ENCODE data around the gene ALDH3B1. TPM values are rescaled to one million over a fixed set of nuclear protein-coding genes. Genes with fewer than 3 reads are reported as not detected.

The ALDH3B1 gene
- total RNA-seq, 1 experiment from 2014 or later, result 19.0 TPM

DNA sequence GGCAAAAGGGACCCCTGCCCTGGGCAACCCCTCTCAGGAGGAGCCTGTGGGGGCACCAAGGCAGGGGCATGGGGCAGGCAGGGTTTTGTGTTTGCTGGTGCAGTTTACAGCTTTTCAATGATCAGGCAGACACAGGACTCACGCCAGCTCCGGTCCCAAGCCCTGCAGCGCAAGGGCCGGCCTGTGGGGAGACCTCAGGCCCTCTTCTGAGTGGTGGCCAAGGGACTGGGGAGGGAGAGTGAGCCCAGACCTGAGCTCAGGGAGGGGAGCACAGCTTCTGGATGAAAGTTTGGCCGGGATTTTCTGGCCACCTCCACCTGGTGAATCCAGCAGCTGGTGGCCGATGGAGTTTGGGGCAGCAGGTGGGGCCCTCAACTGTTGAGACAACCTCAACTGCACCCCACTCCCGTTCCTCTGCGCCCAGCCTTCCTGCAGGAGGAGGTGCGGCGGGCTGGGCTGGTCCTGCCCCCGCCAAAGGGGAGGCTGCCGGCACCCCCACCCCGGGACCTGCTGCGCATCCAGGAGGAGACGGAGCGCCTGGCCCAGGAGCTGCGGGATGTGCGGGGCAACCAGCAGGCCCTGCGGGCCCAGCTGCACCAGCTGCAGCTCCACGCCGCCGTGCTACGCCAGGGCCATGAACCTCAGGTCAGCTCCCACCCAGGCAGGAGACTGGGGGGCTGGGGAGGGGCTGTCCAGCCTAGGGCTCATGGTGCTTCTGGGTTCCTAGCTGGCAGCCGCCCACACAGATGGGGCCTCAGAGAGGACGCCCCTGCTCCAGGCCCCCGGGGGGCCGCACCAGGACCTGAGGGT is 32.3 kb downstream of the ALDH3B1 start:
- DNase-seq (ENCODE audit: low read depth), result no peak

DNA sequence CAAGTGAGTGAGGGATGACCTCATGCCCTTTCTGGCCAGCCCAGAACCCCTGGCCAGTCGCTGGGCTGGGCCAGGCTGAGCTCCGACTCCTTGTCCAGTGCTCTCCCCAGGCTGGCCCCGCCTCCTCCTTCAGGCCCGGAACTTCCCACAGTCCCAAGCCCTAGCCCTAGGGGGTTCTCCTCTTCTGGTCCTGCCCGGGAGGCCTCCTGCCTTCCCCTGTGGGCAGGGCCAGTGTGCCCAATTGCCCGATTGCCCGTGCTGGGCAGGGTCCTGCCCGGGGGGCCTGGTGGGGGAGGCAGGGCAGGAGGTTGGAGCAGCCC is 32.9 kb downstream of the ALDH3B1 start:
- no peak for DNase-seq (ENCODE audit: low read depth)

DNA sequence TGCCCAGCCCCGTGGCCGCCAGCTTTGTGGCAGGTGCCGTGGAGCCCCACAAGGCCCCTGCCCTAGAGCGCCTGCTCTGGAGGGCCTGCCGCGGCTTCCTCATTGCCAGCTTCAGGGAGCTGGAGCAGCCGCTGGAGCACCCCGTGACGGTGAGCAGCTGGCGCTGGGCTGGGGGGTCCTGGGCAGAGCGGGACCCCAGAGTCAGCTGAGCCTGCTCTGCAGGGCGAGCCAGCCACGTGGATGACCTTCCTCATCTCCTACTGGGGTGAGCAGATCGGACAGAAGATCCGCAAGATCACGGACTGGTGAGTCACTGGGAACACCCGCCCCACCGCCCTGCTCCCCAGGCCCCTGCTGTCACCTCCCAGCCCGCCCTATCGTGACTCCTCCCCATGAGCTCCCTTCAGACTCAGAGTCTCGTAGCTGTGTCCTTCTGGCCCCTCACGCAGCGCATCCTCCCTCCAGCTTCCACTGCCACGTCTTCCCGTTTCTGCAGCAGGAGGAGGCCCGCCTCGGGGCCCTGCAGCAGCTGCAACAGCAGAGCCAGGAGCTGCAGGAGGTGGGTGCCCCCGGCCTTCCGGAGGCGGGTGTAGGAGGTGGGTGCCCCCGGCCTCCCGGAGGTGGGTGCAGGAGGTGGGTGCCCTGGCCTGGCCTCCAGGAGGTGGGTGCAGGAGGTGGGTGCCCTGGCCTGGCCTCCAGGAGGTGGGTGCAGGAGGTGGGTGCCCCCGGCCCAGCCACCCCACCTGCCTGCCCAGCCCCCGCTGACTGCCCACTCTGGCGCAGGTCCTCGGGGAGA is 33.4 kb downstream of the ALDH3B1 start:
- DNase-seq (ENCODE audit: low read depth), result no peak

DNA sequence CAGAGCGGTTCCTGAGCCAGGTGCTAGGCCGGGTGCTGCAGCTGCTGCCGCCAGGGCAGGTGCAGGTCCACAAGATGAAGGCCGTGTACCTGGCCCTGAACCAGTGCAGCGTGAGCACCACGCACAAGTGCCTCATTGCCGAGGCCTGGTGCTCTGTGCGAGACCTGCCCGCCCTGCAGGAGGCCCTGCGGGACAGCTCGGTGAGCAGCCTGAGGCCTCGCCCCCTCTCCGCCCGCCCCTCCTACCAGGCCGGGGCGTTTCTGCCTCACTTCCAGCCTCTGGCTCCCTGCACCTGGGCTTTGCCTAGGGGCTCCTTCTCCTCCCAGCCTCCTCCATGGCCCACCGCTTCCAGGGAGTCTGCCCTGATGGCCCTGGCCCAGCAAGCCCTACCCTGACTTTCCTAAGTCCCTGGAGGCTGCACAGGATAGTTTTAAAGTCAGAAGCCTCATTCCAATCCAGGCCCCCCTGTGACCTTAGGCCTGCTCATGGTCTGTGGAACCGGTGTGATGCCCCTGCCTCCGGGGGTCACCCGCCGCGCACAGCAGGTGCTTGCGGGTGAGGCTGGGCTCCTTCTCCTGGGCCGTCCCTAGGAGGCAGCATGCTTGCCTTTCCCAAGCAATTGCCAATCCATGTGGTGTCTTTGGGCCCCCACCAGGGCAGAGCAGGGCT is 34.2 kb downstream of the ALDH3B1 start:
- DNase-seq (ENCODE audit: low read depth), result no peak

DNA sequence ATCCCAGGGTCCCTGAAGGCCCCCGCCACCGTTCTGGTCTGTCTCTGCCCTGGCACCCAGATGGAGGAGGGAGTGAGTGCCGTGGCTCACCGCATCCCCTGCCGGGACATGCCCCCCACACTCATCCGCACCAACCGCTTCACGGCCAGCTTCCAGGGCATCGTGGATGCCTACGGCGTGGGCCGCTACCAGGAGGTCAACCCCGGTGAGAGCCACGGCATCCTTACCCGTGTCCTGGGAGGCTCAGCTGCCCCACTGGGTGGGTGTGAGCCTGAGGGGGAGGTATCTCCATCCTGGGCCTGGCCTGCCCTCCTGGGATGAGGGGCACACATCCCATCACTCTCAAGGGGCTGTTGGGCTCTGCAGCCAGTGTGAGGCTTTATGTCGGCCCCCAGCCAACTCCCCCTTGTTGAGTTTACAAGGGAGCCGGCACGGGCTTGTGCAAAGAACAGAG is 34.8 kb downstream of the ALDH3B1 start:
- DNase-seq (ENCODE audit: low read depth), result no peak

DNA sequence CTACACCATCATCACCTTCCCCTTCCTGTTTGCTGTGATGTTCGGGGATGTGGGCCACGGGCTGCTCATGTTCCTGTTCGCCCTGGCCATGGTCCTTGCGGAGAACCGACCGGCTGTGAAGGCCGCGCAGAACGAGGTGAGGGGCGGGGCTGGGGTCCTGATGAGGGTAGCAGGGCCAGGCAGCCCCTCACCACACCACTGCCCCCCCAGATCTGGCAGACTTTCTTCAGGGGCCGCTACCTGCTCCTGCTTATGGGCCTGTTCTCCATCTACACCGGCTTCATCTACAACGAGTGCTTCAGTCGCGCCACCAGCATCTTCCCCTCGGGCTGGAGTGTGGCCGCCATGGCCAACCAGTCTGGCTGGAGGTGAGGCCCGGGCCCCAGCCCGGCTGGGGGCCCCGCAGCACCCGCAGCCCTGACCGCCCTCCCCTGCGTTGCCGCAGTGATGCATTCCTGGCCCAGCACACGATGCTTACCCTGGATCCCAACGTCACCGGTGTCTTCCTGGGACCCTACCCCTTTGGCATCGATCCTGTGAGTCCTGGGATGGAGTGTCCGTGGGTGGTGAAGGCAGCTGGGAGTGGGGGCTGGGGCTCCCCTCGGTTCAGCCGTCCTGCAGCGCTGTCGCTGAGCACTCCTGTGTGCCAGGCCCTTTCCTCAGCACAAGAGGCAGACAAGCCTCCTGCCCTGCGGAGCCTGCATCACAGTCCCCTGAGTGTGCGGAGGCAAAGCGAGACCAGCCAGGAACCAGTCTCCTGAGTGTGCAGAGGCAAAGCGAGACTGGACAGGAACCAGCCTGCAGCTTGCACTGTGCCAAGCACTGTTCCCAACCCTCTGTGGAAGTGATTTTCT is 37.5 kb downstream of the ALDH3B1 start:
- no peak for DNase-seq (ENCODE audit: low read depth)

DNA sequence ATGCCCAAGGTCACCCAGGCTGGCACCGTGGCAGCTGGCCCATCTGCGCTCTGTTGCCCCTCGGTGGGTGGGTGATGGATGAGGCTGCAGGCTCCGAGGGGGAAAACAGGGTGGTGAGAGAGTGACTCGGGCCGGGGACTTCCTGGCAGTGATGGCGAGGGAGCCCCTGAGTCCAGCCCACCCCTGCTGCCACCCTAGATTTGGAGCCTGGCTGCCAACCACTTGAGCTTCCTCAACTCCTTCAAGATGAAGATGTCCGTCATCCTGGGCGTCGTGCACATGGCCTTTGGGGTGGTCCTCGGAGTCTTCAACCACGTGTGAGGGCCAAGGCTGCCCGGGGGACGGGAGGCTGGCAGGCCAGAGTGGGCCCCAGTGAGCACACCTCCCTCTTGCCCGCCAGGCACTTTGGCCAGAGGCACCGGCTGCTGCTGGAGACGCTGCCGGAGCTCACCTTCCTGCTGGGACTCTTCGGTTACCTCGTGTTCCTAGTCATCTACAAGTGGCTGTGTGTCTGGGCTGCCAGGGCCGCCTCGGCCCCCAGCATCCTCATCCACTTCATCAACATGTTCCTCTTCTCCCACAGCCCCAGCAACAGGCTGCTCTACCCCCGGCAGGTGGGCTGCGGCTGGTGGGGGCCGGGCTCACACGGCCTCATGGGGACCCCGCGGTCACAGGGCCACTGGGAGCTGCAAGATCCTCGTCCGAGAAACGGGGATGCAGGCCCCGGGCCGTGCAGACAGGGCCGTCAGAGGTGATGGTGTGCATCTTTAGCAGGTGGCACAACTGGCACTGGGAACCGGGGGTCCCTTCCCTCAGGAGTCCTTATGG is 38.8 kb downstream of the ALDH3B1 start:
- DNase-seq (ENCODE audit: low read depth), result no peak

DNA sequence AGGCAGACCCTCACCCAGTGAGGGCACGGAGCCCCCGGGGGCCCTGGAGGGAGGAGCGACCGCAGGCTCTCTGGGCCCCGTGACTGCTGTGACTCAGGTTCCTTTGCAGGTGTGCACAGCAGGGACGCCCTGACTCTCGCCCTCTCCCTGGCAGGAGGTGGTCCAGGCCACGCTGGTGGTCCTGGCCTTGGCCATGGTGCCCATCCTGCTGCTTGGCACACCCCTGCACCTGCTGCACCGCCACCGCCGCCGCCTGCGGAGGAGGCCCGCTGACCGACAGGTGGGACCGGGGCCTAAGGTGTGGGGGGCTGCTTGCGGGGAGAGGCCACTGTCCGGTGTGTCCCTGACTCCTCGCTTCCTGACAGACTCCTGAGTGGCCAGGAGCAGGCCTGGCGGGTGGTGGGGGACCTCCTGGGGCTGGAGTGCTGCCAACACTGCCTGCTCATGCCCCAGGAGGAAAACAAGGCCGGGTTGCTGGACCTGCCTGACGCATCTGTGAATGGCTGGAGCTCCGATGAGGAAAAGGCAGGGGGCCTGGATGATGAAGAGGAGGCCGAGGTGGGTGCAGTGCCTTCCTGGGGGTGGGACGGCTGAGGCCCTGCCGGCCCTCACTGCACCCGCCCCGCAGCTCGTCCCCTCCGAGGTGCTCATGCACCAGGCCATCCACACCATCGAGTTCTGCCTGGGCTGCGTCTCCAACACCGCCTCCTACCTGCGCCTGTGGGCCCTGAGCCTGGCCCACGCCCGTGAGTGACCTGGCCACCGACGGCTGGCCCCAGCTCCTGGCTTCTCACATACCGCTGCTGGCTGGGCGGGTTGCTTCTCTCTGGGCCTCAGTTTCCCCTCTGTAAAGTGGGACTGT is 39.6 kb downstream of the ALDH3B1 start:
- DNase-seq (ENCODE audit: low read depth), result no peak

DNA sequence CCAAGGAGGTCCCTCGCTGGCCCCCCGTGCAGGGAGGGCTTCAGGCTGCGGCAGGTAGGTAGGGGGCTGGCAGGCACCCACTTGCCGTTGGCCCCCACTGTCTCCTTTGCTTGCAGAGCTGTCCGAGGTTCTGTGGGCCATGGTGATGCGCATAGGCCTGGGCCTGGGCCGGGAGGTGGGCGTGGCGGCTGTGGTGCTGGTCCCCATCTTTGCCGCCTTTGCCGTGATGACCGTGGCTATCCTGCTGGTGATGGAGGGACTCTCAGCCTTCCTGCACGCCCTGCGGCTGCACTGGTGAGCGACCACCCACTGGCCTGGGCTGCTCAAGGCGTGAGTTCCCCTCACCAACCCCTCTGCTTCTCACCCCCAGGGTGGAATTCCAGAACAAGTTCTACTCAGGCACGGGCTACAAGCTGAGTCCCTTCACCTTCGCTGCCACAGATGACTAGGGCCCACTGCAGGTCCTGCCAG is 40.3 kb downstream of the ALDH3B1 start:
- no peak for DNase-seq (ENCODE audit: low read depth)

DNA sequence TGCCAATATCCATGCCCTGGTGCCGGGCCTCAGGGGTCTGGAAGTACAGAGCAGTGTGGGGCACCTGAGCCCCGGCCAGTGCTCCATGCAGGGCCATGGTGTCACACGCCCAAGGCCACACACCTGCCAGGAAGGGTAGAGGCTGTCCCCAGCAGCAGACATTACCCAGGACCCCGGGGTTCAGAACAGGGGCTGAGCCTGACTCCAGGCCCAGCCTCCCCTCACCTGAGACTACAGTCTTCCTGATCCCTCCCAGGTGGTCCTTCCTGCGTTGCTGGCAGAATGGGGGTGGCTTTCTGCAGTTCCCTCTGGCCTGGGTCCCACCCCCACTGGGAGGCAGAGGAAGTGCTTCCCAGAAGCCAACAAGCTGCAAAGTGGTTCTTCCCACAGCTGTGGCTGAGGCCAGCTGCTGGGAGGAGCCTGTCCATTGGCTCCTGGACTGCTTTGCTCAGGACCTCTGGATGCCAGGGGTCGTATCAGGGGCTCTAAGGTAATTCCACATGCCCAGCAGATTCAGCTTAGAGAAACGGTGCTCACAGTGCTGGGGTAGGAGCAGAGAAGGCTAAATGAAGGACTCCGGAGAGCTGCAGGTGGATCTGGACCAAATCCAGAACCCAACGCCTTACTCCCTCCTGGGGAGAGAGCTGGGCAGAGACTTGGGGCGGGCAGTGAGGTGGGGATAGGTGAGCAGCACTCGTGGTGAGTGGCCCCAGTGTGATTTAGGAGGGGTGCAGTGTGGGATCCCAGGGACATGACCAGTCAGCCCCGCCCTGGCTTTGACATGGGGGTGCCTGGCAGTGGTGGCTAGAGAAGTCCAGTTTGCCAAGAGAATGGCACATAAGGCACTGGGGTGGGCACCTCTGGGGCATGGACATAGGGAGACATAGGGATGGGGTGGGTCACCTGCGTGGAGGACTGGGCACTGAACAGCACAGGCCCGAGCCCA is 41.3 kb downstream of the ALDH3B1 start:
- no peak for DNase-seq (ENCODE audit: low read depth)

DNA sequence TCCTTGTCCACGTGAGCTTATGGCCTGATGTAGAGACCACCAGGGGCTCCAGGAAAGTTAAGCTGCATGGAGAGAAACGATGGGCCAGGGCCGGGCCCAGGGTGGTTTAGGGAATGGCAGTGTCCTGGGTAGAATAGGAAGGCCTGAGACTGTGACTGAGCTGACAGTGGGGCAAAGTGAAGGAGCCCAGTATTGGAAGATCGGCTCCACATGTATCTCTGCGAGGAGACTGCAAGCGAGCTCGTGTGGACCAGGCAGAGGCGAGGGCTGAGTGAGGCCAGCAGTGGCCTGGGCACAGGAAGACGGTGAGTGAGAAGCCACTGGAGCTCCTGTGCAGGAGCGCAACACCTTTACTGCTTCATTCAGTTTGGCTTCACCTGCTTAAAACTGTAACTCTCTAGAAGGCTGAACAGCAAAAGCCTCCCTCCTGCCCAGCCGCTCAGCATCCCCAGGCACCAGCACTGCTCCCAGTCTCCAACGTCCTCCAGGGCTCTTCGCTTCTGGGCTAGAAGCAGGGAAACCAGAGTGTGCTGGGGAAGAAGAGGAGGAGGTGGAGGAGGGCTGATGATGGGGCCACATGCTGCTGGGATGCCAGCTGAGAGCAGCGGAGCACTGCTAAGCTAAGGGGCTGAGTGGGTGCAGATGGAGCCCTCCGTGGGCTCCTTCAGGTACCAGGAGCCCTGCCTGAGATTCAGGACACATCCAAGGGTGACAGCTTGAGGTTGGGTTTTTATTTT is 42.2 kb downstream of the ALDH3B1 start:
- DNase-seq (ENCODE audit: low read depth), result no peak

DNA sequence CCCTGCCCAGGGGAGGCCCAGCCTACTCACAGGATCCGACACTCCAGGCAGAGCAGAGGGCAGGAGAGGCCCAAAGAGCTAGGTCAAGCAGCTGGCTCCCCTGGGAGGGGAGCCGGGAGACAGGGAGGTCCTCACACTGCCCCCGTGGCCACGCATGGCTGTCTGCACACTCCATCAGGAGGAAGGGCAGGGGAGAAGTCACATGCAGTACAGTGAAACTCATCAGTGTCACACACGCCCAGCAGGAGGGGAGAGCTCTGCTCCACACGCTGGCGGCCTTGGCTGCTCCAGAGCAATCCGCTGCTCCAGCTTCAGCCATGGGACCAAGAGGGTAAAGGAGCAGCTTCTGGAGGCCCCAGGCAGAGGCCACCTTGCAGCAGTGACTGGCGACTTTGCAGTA is 43.0 kb downstream of the ALDH3B1 start:
- DNase-seq (ENCODE audit: low read depth), result no peak

DNA sequence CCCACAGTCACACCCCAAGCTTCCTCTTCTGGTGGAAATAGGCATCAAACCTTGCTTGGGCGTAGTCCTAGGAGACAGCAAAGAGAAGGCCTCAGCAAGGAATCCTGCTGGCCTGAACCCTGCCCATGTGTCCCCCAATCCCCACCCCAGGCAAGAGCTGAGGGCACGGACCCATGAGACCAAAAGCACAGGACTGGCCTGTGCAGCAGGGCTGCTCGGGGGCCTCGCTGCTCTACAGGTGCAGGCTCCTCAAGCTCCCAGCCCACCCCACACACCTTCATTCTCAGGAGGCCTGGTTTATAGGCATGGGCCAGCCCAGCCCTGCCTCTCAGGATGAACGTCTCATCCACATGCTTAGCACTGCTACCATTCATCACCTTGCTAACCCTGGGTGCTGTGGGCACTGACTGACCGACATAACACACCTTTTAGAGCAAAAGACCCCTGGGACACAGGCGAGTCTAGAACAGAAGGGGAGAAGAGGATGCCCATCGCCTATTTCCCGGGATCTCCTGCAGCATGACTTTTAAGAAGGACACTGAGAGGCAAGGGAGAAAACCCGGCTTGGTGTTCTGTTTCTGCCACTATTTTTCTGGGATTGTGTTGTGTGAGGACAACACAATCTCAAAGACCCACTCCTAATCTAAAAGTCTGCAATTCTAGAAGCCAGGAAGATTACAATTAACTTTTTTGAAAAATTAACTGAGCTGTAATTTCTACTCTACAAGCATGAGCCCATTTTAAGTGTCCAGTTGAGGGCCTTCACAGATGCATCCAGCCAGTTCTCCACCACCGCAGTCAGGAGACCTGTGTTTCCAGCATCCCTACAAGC is 44.1 kb downstream of the ALDH3B1 start:
- no peak for DNase-seq (ENCODE audit: low read depth)

DNA sequence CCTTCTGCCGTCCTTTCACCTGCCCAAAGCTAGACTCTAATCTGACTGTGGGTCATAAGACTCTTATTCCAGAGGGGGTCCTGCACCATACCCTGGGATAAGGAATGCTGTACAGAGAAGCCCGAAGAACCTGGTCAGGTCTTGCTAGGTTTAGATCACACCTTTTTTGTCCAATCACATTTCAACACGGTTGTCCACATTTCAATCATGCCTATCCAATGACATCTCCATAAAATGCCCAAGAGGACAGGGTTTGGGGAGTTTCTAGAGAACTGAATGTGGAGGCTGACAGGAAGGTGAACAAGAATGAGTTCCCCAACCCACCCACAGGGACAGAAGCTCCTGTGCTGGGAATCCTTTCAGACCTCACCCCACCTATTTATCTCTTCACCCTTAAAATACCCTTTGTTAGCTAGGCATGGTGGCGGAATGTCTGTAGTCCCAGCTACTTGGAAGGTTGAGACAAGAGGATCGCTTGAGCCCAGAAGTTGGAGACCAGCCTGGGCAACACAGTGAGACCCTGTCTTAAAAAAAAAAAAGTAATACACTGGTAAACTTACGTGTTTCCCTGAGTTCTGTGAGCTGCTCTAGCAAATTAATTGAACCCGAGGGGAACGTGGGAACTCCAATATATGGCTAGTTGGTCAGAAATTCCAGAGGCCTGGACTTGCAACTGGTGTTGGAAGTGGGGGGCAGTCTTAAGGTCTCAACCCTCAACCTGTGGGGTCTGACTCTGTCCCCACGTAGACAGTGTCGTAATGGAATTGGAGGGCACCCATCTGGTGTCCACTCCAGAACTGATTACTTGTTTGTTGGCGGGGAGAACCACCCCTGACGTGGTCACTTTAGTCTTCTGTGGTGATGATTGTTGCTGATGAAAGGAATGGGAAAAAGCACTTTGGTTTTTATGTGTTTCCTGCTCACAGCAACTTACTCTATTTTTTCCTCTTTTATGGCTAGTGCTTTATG is 46.5 kb downstream of the ALDH3B1 start:
- no peak for DNase-seq (ENCODE audit: low read depth)

DNA sequence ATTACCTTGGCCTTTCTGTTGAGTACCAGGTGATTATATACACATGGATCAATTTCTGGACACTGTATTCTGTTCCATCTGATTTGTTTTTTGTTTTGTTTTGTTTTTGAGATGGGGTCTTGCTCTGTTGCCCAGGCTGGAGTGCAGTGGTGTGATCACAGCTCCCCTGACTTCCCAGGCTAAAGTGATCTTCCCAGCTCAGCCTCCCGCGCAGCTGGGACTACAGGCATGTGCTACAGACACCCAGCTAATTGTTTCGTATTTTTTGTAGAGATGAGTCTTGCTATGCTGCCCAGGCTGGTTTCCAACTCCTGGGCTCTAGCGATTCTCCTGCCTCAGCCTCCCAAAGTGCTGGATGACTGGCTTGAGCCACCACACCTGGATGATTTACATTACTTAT is 47.7 kb downstream of the ALDH3B1 start:
- DNase-seq (ENCODE audit: low read depth), result no peak

All from HT1080 (cell line).